GM12875 (cell line): ENCODE data around the gene ASCC1.
A peak's percentile ranks its signal among the peaks of the same experiment; 100 is the strongest.

ENCODE experiments used
- H3K4me3 ChIP-seq: one replicate; pipeline ENCODE4 v1.5.1; 2011; ENCODE audit warnings: low read depth, low read length, control low read depth
- CTCF ChIP-seq: IDR thresholded peaks from 2 replicates; pipeline ENCODE4 v1.5.1; 2011; ENCODE audit warnings: low read depth, mild to moderate bottlenecking, control low read depth, inconsistent platforms, low read length, moderate library complexity, borderline replicate concordance; ENCODE audit not compliant: insufficient read depth

Gene ASCC1

GRCh38 chr10:72090326-72090725 is 125.8 kb downstream of the ASCC1 start:
- no peak overlapping the region for H3K4me3 ChIP-seq
- TF ChIP-seq CTCF, result no peak

- no peak for TF ChIP-seq CTCF
- H3K4me3 ChIP-seq, result no peak overlapping the region
Measured at GRCh38 chr10:72089618-72090017, 126.5 kb downstream of the ASCC1 start.

- no peak overlapping the region for H3K4me3 ChIP-seq
- TF ChIP-seq CTCF, result no peak
Measured at GRCh38 chr10:72088889-72089575, 127.0 kb downstream of the ASCC1 start.

- TF ChIP-seq CTCF, result no peak
- H3K4me3 ChIP-seq, result peak within 1 kb of the TSS; percentile 55
Measured at GRCh38 chr10:72087969-72088888, 127.8 kb downstream of the ASCC1 start, which contains the start of gene SPOCK2. Gene SPOCK2 (minus strand): TSS chr10:72088551. CDS start chr10:72088328, 223 bp downstream.

GRCh38 chr10:72087392-72087968 is 128.6 kb downstream of the ASCC1 start:
- H3K4me3 ChIP-seq, result peak overlapping the region; percentile 55
- no peak for TF ChIP-seq CTCF

- peak overlapping the region; percentile 55 for H3K4me3 ChIP-seq
- no peak for TF ChIP-seq CTCF
Measured at GRCh38 chr10:72086466-72087391, 129.3 kb downstream of the ASCC1 start.
